ENCODE results near the gene ATF3. TPM values are rescaled to one million over a fixed set of nuclear protein-coding genes. Genes with fewer than 3 reads are reported as not detected.
A peak's percentile ranks its signal among the peaks of the same experiment; 100 is the strongest.

Gene ATF3
- total RNA-seq, 1 experiment from 2014 or later, result 13.0 TPM

GRCh38 chr1:212667223-212668139 is 58.9 kb downstream of the ATF3 start:
- no peak for TF ChIP-seq CTCF (IDR thresholded peaks at IDR 0.05; ENCODE audit: unreplicated experiment)
- intact Hi-C loops (cut with micrococcal nuclease; ENCODE audit: unreplicated experiment), result loop anchor here (5.0 kb wide), 2 partner anchors 35 to 330 kb away; no protein-coding TSS in a partner anchor
- peak overlapping the region; percentile 59 for H3K27ac Mint-ChIP-seq (ENCODE audit: unreplicated experiment)
- H3K27me3 Mint-ChIP-seq (ENCODE audit: unreplicated experiment), result peaks cover 4% of the 10 kb centered on the region
- H3K9me3 Mint-ChIP-seq (ENCODE audit: low read depth, unreplicated experiment), result no peaks in the 10 kb centered on the region
- H3K4me3 Mint-ChIP-seq (ENCODE audit: low read depth, unreplicated experiment), result no peak overlapping the region
- H3K36me3 Mint-ChIP-seq (ENCODE audit: insufficient read depth, unreplicated experiment), result peaks cover 6% of the 10 kb centered on the region
- CTCF ChIA-PET, result interaction anchor here (0.5 to 1.5 kb wide), 6 partner anchors 19 to 339 kb away, joined by 3 to 5 read pairs (median 4); partner anchors contain the start of gene BATF3
- peak; percentile 44 for DNase-seq
- BruUV-seq (replicated peaks), result no TSS peak
- peaks cover 9% of the 10 kb centered on the region for H3K4me1 Mint-ChIP-seq (ENCODE audit: low read depth, unreplicated experiment)

- TF ChIP-seq CTCF (IDR thresholded peaks at IDR 0.05; ENCODE audit: unreplicated experiment), result no peak
- H3K27ac Mint-ChIP-seq (ENCODE audit: unreplicated experiment), result no peak overlapping the region
- no peak for DNase-seq
- H3K4me1 Mint-ChIP-seq (ENCODE audit: low read depth, unreplicated experiment), result peaks cover 9% of the 10 kb centered on the region
- intact Hi-C loops (cut with micrococcal nuclease; ENCODE audit: unreplicated experiment), result loop anchor here (5.0 kb wide), 2 partner anchors 34 to 329 kb away; no protein-coding TSS in a partner anchor
- CTCF ChIA-PET, result interaction anchor here (1.1 to 1.5 kb wide), 2 partner anchors 30 to 191 kb away, joined by 3 to 5 read pairs; partner anchors contain the start of gene BATF3
- no TSS peak for BruUV-seq (replicated peaks)
- no peaks in the 10 kb centered on the region for H3K27me3 Mint-ChIP-seq (ENCODE audit: unreplicated experiment)
- H3K9me3 Mint-ChIP-seq (ENCODE audit: low read depth, unreplicated experiment), result no peaks in the 10 kb centered on the region
- peaks cover 6% of the 10 kb centered on the region for H3K36me3 Mint-ChIP-seq (ENCODE audit: insufficient read depth, unreplicated experiment)
- no peak overlapping the region for H3K4me3 Mint-ChIP-seq (ENCODE audit: low read depth, unreplicated experiment)
Measured at GRCh38 chr1:212668477-212668876, 59.9 kb downstream of the ATF3 start.

GRCh38 chr1:212669102-212669501 is 60.5 kb downstream of the ATF3 start:
- H3K27me3 Mint-ChIP-seq (ENCODE audit: unreplicated experiment), result no peaks in the 10 kb centered on the region
- peaks cover 6% of the 10 kb centered on the region for H3K36me3 Mint-ChIP-seq (ENCODE audit: insufficient read depth, unreplicated experiment)
- no TSS peak for BruUV-seq (replicated peaks)
- H3K27ac Mint-ChIP-seq (ENCODE audit: unreplicated experiment), result no peak overlapping the region
- no peak for TF ChIP-seq CTCF (IDR thresholded peaks at IDR 0.05; ENCODE audit: unreplicated experiment)
- no peak overlapping the region for H3K4me3 Mint-ChIP-seq (ENCODE audit: low read depth, unreplicated experiment)
- no peak for DNase-seq
- intact Hi-C loops (cut with micrococcal nuclease; ENCODE audit: unreplicated experiment), result loop anchor here (5.0 kb wide), 2 partner anchors 33 to 328 kb away; no protein-coding TSS in a partner anchor
- no peaks in the 10 kb centered on the region for H3K9me3 Mint-ChIP-seq (ENCODE audit: low read depth, unreplicated experiment)
- CTCF ChIA-PET, result interaction anchor here (1.5 kb wide), 1 partner anchor 191 kb away, joined by 3 read pairs; no protein-coding TSS in a partner anchor
- peaks cover 9% of the 10 kb centered on the region for H3K4me1 Mint-ChIP-seq (ENCODE audit: low read depth, unreplicated experiment)

GRCh38 chr1:212669600-212669999 is 61.0 kb downstream of the ATF3 start:
- no peaks in the 10 kb centered on the region for H3K27me3 Mint-ChIP-seq (ENCODE audit: unreplicated experiment)
- intact Hi-C loops (cut with micrococcal nuclease; ENCODE audit: unreplicated experiment), result loop anchor here (5.0 kb wide), 2 partner anchors 33 to 328 kb away; no protein-coding TSS in a partner anchor
- H3K4me1 Mint-ChIP-seq (ENCODE audit: low read depth, unreplicated experiment), result peaks cover 9% of the 10 kb centered on the region
- H3K36me3 Mint-ChIP-seq (ENCODE audit: insufficient read depth, unreplicated experiment), result peaks cover 6% of the 10 kb centered on the region
- DNase-seq, result no peak
- no peaks in the 10 kb centered on the region for H3K9me3 Mint-ChIP-seq (ENCODE audit: low read depth, unreplicated experiment)
- no peak for TF ChIP-seq CTCF (IDR thresholded peaks at IDR 0.05; ENCODE audit: unreplicated experiment)
- no TSS peak for BruUV-seq (replicated peaks)
- CTCF ChIA-PET, result no interaction called here
- no peak overlapping the region for H3K4me3 Mint-ChIP-seq (ENCODE audit: low read depth, unreplicated experiment)
- no peak overlapping the region for H3K27ac Mint-ChIP-seq (ENCODE audit: unreplicated experiment)
